Erythroblast (primary cell): ENCODE data around the gene TMEFF2.

Source experiments
- GATA1 ChIP-seq: IDR thresholded peaks from 2 replicates; pipeline ENCODE4 v1.6.1; 2011; ENCODE audit warnings: low read depth, mild to moderate bottlenecking, control low read depth, low read length, moderate library complexity
- POLR2A ChIP-seq: IDR thresholded peaks from 2 replicates; pipeline ENCODE4 v1.6.1; 2011; ENCODE audit warnings: mild to moderate bottlenecking, low read length

GRCh38 chr2:191979221-191979730 is 215.5 kb downstream of the TMEFF2 start:
- TF ChIP-seq POLR2A (no peak), GATA1 (no peak)
